Left forelimb (tissue), 1 donor: ENCODE results near the gene GNMT.
"Not testable (repeated sequence)": the region's sequence is repeated elsewhere in the genome, so short reads cannot be mapped to it uniquely, and the experiment has no call there.

Experiments
- DNase-seq: peaks from one replicate; pipeline ENCODE4 v3.0.0-alpha.2; 2018; ENCODE audit warnings: low spot score

Gene GNMT

GRCh38 chr6:42974919-42975505 lies 14.5 kb downstream of the GNMT start:
- DNase-seq, result no peak

- no peak for DNase-seq
Observed at GRCh38 chr6:42978487-42978838, 17.9 kb downstream of the GNMT start.

- DNase-seq, result peak; percentile 91
Observed at GRCh38 chr6:42978839-42979522, 18.4 kb downstream of the GNMT start, which contains the start of gene PEX6. Gene PEX6 (minus strand): TSS chr6:42979181. CDS start chr6:42979150, 31 bp downstream.

- DNase-seq, result no peak
Observed at GRCh38 chr6:42979523-42980177, 19.1 kb downstream of the GNMT start.

GRCh38 chr6:42981836-42982235 lies 21.3 kb downstream of the GNMT start:
- no peak for DNase-seq

GRCh38 chr6:42984001-42984923 lies 23.7 kb downstream of the GNMT start, which contains the start of gene PPP2R5D:
Gene PPP2R5D (plus strand): TSS chr6:42984570. CDS start chr6:42984678, 108 bp downstream.
- DNase-seq, result peak; percentile 96

GRCh38 chr6:42984924-42985475 lies 24.4 kb downstream of the GNMT start:
- DNase-seq, result no peak

GRCh38 chr6:42987533-42988451 lies 27.2 kb downstream of the GNMT start:
- no peak for DNase-seq

- no peak for DNase-seq
Observed at GRCh38 chr6:42988486-42989020, 28.0 kb downstream of the GNMT start.

- no peak for DNase-seq
Observed at GRCh38 chr6:42989923-42990322, 29.4 kb downstream of the GNMT start.

- DNase-seq, result no peak
Observed at GRCh38 chr6:42993445-42993844, 32.9 kb downstream of the GNMT start.

- DNase-seq, result no peak
Observed at GRCh38 chr6:42996513-42996912, 36.0 kb downstream of the GNMT start.

GRCh38 chr6:42998205-42998604 lies 37.7 kb downstream of the GNMT start:
- not testable (repeated sequence) for DNase-seq

GRCh38 chr6:43001843-43002242 lies 41.3 kb downstream of the GNMT start:
- no peak for DNase-seq

GRCh38 chr6:43005844-43006243 lies 45.3 kb downstream of the GNMT start:
- no peak for DNase-seq

GRCh38 chr6:43006251-43006650 lies 45.7 kb downstream of the GNMT start:
- no peak for DNase-seq

GRCh38 chr6:43007126-43007525 lies 46.6 kb downstream of the GNMT start:
- no peak for DNase-seq

- no peak for DNase-seq
Observed at GRCh38 chr6:43009124-43009523, 48.6 kb downstream of the GNMT start.

GRCh38 chr6:43011207-43011606 lies 50.7 kb downstream of the GNMT start:
- no peak for DNase-seq

- DNase-seq, result no peak
Observed at GRCh38 chr6:43012364-43012763, 51.8 kb downstream of the GNMT start.
